GM12891 (cell line): ENCODE measurements around the gene ADAMTS18.

Source experiments
- PAX5 ChIP-seq: IDR thresholded peaks from 2 replicates; pipeline ENCODE4 v1.6.1; 2011; ENCODE audit warnings: low read length, moderate library complexity, mild to moderate bottlenecking; ENCODE audit not compliant: insufficient read depth, severe bottlenecking
- POLR2A ChIP-seq: IDR thresholded peaks from 2 replicates; pipeline ENCODE4 v1.6.1; 2011; ENCODE audit warnings: low read depth, low read length, control low read depth
- POLR2AphosphoS5 ChIP-seq: IDR thresholded peaks from 2 replicates; pipeline ENCODE4 v1.6.1; 2011; ENCODE audit warnings: low read depth, low read length, control low read depth
- SPI1 ChIP-seq: IDR thresholded peaks from 2 replicates; pipeline ENCODE4 v1.6.1; 2011; ENCODE audit warnings: low read depth, low read length, control low read depth

DNA sequence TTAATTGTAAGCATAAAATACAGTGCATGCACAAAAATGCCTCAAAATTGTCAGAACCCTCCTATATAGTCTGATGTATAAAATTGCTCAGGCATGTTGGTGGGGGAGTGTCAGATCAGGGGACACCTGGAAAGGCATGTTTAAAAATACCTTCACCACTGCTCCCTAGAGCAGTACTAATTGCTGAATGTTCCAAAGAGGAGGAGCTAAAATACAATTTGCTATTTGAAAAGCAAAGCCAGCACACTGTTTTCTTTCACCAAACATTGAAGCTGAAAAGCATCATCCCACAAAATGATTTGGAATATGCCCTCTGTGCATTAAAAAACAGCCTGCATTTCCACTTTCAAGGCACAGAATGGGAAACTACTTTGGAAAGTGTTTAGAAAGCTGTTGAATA, 2.6 kb downstream of the ADAMTS18 start:
- TF ChIP-seq POLR2A (no peak), POLR2AphosphoS5 (no peak), SPI1 (no peak), PAX5 (no peak)
